WTC11 (cell line): ENCODE data around the gene FFAR3.

Experiments used
- CREM ChIP-seq: sonication (generic); formaldehyde crosslinking; IDR thresholded peaks from 2 replicates; pipeline ENCODE4 v1.8.1; 2022; ENCODE audit warnings: mild to moderate bottlenecking, missing genetic modification reagents, moderate library complexity
- CTCF ChIP-seq: fragments of 200-600 bp; IDR thresholded peaks from 2 replicates; pipeline ENCODE4 v1.8.0; 2022; ENCODE audit warnings: antibody characterized with exemption
- E2F4 ChIP-seq: sonication (generic); formaldehyde crosslinking; IDR thresholded peaks from 2 replicates; pipeline ENCODE4 v1.8.1; 2022; ENCODE audit warnings: low read depth, mild to moderate bottlenecking, moderate library complexity, missing genetic modification reagents, borderline replicate concordance
- JUN ChIP-seq: sonication (generic); formaldehyde crosslinking; IDR thresholded peaks from 2 replicates; pipeline ENCODE4 v1.8.0; 2023; ENCODE audit warnings: mild to moderate bottlenecking, missing genetic modification reagents
- NR3C1 ChIP-seq: sonication (generic); formaldehyde crosslinking; conservative IDR thresholded peaks from 2 replicates; pipeline ENCODE4 v1.8.1; 2023; ENCODE audit warnings: low read depth, mild to moderate bottlenecking, missing genetic modification reagents
- RELA ChIP-seq: sonication (generic); formaldehyde crosslinking; IDR thresholded peaks from 2 replicates; pipeline ENCODE4 v1.8.1; 2022; ENCODE audit warnings: missing genetic modification reagents, mild to moderate bottlenecking, borderline replicate concordance
- TCF7 ChIP-seq: sonication (generic); formaldehyde crosslinking; IDR thresholded peaks from 2 replicates; pipeline ENCODE4 v1.8.0; 2022; ENCODE audit warnings: mild to moderate bottlenecking, low read depth, missing genetic modification reagents, moderate library complexity
- ZBTB43 ChIP-seq: sonication (generic); formaldehyde crosslinking; IDR thresholded peaks from 2 replicates; pipeline ENCODE4 v1.8.1; 2023; ENCODE audit warnings: mild to moderate bottlenecking, missing genetic modification reagents

GRCh38 chr19:35381318-35381717 is 23.1 kb downstream of the FFAR3 start:
- TF ChIP-seq TCF7 = no peak
- no peak for TF ChIP-seq NR3C1 (CRISPR knock-in tag)
- TF ChIP-seq E2F4 (CRISPR knock-in tag) = no peak
- TF ChIP-seq CREM (CRISPR knock-in tag) = no peak
- no peak for TF ChIP-seq ZBTB43 (CRISPR knock-in tag)
- TF ChIP-seq RELA (CRISPR knock-in tag) = no peak
- no peak for TF ChIP-seq CTCF
- TF ChIP-seq JUN (CRISPR knock-in tag) = no peak
